H9 (cell line): Measurements from ENCODE around the gene C4orf46. TPM values are rescaled to one million over a fixed set of nuclear protein-coding genes. Genes with fewer than 3 reads are reported as not detected.

Experiments
- DNase-seq: peaks from one replicate; pipeline ENCODE4 v3.0.0-alpha.2; 2017
- H2AFZ ChIP-seq: one replicate; pipeline ENCODE4 v1.6.1; 2013; ENCODE audit warnings: mild to moderate bottlenecking, low read length, control low read depth, moderate library complexity
- H2AK5ac ChIP-seq: 2 replicates; pipeline ENCODE4 v1.6.1; 2013; ENCODE audit warnings: low read length, control low read depth, mixed read lengths; ENCODE audit not compliant: insufficient read length
- H2BK120ac ChIP-seq: one replicate; pipeline ENCODE4 v1.6.1; 2013; ENCODE audit warnings: low read depth, mild to moderate bottlenecking, low read length, control low read depth, inconsistent platforms; ENCODE audit not compliant: poor library complexity, severe bottlenecking
- H2BK12ac ChIP-seq: 2 replicates; pipeline ENCODE4 v1.6.1; 2013; ENCODE audit warnings: low read length, control low read depth, mixed read lengths, low read depth; ENCODE audit not compliant: insufficient read length
- H2BK15ac ChIP-seq: 2 replicates; pipeline ENCODE4 v1.6.1; 2013; ENCODE audit warnings: low read depth, low read length, control low read depth
- H2BK20ac ChIP-seq: one replicate; pipeline ENCODE4 v1.6.1; 2013; ENCODE audit warnings: low read depth, mild to moderate bottlenecking, low read length, control low read depth, inconsistent platforms; ENCODE audit not compliant: poor library complexity, severe bottlenecking
- H2BK5ac ChIP-seq: 2 replicates; pipeline ENCODE4 v1.6.1; 2013; ENCODE audit warnings: low read length, control low read depth, mixed read lengths; ENCODE audit not compliant: insufficient read length
- H3K14ac ChIP-seq: 2 replicates; pipeline ENCODE4 v1.6.1; 2013; ENCODE audit warnings: low read length, control low read depth; ENCODE audit not compliant: insufficient read depth
- H3K18ac ChIP-seq: 2 replicates; pipeline ENCODE4 v1.6.1; 2013; ENCODE audit warnings: low read depth, mild to moderate bottlenecking, mixed read lengths, low read length, control low read depth; ENCODE audit not compliant: insufficient read length
- H3K23ac ChIP-seq: 2 replicates; pipeline ENCODE4 v1.6.1; 2013; ENCODE audit warnings: low read length, control low read depth, mixed read lengths, low read depth; ENCODE audit not compliant: insufficient read length
- H3K23me2 ChIP-seq: 2 replicates; pipeline ENCODE4 v1.6.1; 2013; ENCODE audit warnings: low read depth, mild to moderate bottlenecking, mixed read lengths, low read length, control low read depth; ENCODE audit not compliant: insufficient read length, poor library complexity, severe bottlenecking
- H3K27ac ChIP-seq: 2 replicates; pipeline ENCODE4 v1.5.1; 2013; ENCODE audit warnings: low read length, control low read depth, mixed read lengths, low read depth; ENCODE audit not compliant: insufficient read length
- H3K27me3 ChIP-seq: 2 replicates; pipeline ENCODE4 v1.6.1; 2013; ENCODE audit warnings: low read length, control low read depth, inconsistent platforms; ENCODE audit not compliant: insufficient read depth
- H3K4ac ChIP-seq: 2 replicates; pipeline ENCODE4 v1.6.1; 2013; ENCODE audit warnings: low read depth, mild to moderate bottlenecking, control low read depth, inconsistent platforms, low read length, moderate library complexity
- H3K4me1 ChIP-seq: 2 replicates; pipeline ENCODE4 v1.6.1; 2013; ENCODE audit warnings: low read length, control low read depth, inconsistent platforms; ENCODE audit not compliant: insufficient read depth
- H3K4me2 ChIP-seq: 2 replicates; pipeline ENCODE4 v1.6.1; 2013; ENCODE audit warnings: low read length, control low read depth, mixed read lengths; ENCODE audit not compliant: insufficient read length, insufficient read depth
- H3K56ac ChIP-seq: 2 replicates; pipeline ENCODE4 v1.6.1; 2013; ENCODE audit warnings: low read depth, mild to moderate bottlenecking, mixed read lengths, low read length, control low read depth; ENCODE audit not compliant: insufficient read length
- H3K79me1 ChIP-seq: 2 replicates; pipeline ENCODE4 v1.6.1; 2013; ENCODE audit warnings: low read depth, mild to moderate bottlenecking, moderate library complexity, low read length, control low read depth, inconsistent platforms; ENCODE audit not compliant: insufficient read depth, poor library complexity, severe bottlenecking
- H3K79me2 ChIP-seq: 2 replicates; pipeline ENCODE4 v1.6.1; 2013; ENCODE audit warnings: low read length, control low read depth, inconsistent platforms; ENCODE audit not compliant: insufficient read depth
- H3K9ac ChIP-seq: 2 replicates; pipeline ENCODE4 v1.6.1; 2013; ENCODE audit warnings: low read length, control low read depth, mixed read lengths; ENCODE audit not compliant: insufficient read length; ENCODE audit errors: extremely low read depth
- H3K9me3 ChIP-seq: one replicate; pipeline ENCODE4 v1.6.1; 2013; ENCODE audit warnings: low read depth, low read length, inconsistent platforms; ENCODE audit not compliant: control insufficient read depth
- H3T11ph ChIP-seq: one replicate; pipeline ENCODE4 v1.6.1; 2013; ENCODE audit warnings: mild to moderate bottlenecking, low read length, control low read depth, inconsistent platforms
- H4K20me1 ChIP-seq: one replicate; pipeline ENCODE4 v1.6.1; 2013; ENCODE audit not compliant: control insufficient read depth, insufficient read length, insufficient read depth
- H4K5ac ChIP-seq: 2 replicates; pipeline ENCODE4 v1.6.1; 2013; ENCODE audit warnings: low read depth, mild to moderate bottlenecking, mixed read lengths, low read length, control low read depth; ENCODE audit not compliant: insufficient read length
- H4K8ac ChIP-seq: replicated peaks from 2 replicates; pipeline ENCODE4 v1.6.1; 2013; ENCODE audit warnings: low read length, control low read depth, mixed read lengths, low read depth; ENCODE audit not compliant: insufficient read length
- H4K91ac ChIP-seq: 2 replicates; pipeline ENCODE4 v1.6.1; 2013; ENCODE audit warnings: low read depth, mild to moderate bottlenecking, moderate library complexity, mixed read lengths, low read length, control low read depth; ENCODE audit not compliant: insufficient read length
- H3K27ac Mint-ChIP-seq, 3 experiments: 2 replicates in 2 of 3; 3 replicates in 1 of 3; pipeline ENCODE4 v1.8.0; 2020 to 2021; ENCODE audit warnings: mixed read lengths in 3 of 3, mild to moderate bottlenecking in 1 of 3, moderate library complexity in 1 of 3
- H3K27me3 Mint-ChIP-seq: 2 replicates; pipeline ENCODE4 v1.8.0; 2021; ENCODE audit warnings: low read depth, mild to moderate bottlenecking, moderate library complexity, mixed read lengths
- H3K36me3 Mint-ChIP-seq, 3 experiments: 2 replicates in 2 of 3; 3 replicates in 1 of 3; pipeline ENCODE4 v1.8.0; 2020 to 2021; ENCODE audit warnings: low read depth in 3 of 3, mixed read lengths in 3 of 3; ENCODE audit not compliant: insufficient read depth in 1 of 3
- H3K4me1 Mint-ChIP-seq, 2 experiments: 2 replicates each; pipeline ENCODE4 v1.8.0; 2020; ENCODE audit warnings: mixed read lengths in 2 of 2
- H3K4me3 Mint-ChIP-seq, 2 experiments: 2 replicates in 1 of 2; 3 replicates in 1 of 2; pipeline ENCODE4 v1.8.0; 2020 to 2021; ENCODE audit warnings: mild to moderate bottlenecking in 2 of 2, mixed read lengths in 2 of 2, moderate library complexity in 1 of 2
- H3K9me3 Mint-ChIP-seq, 2 experiments: 2 replicates in 1 of 2; 3 replicates in 1 of 2; pipeline ENCODE4 v1.8.0; 2020; ENCODE audit warnings: mild to moderate bottlenecking in 2 of 2, mixed read lengths in 2 of 2, moderate library complexity in 1 of 2
- total RNA-seq: library from RNA; stranded (reverse); gene quantifications from 2 replicates; pipeline ENCODE4 v1.2.1, GENCODE V29; 2021
- TF ChIP-seq, protein P1 (sequence below): fragments of 200-600 bp; sonication (generic); conservative IDR thresholded peaks from 3 replicates; pipeline ENCODE4 v1.8.0; 2021; ENCODE audit warnings: antibody characterized with exemption, mild to moderate bottlenecking

Gene C4orf46
- total RNA-seq, 1 experiment from 2014 or later = 19.6 TPM

DNA sequence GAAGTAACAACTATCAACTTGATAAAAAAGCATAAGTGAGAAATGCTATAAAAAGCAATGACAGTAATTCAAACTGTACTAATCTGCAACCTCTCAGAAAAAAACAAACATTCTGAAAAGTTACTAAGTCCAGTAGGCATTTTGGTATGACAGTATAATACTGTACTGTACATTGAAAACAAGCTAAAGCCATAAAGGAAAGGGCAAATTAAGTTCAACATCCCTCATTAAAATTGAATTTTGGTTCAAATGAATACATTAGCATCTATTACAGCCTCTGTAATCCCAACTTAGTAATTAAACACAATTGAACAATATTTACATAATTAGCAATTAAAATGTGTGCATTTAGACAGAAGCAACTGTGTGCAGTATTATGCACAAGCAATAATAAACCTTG, 53.7 kb downstream of the C4orf46 start:
- H2AK5ac ChIP-seq = no peak overlapping the region
- H3K4me1 ChIP-seq = no peaks in the 10 kb centered on the region
- no peaks in the 10 kb centered on the region for H3K9me3 Mint-ChIP-seq
- DNase-seq = no peak
- no peaks in the 10 kb centered on the region for H3K4me1 Mint-ChIP-seq
- no peak overlapping the region for H3K9ac ChIP-seq
- H3K23me2 ChIP-seq = no peaks in the 10 kb centered on the region
- H3K27me3 Mint-ChIP-seq = no peaks in the 10 kb centered on the region
- H3K56ac ChIP-seq = no peak overlapping the region
- H2BK120ac ChIP-seq = no peak overlapping the region
- no peak overlapping the region for H2BK20ac ChIP-seq
- no peaks in the 10 kb centered on the region for H3K79me2 ChIP-seq
- no peak overlapping the region for H4K8ac ChIP-seq
- H2AFZ ChIP-seq = no peak overlapping the region
- no peak overlapping the region for H3K18ac ChIP-seq
- no peak overlapping the region for H3K4ac ChIP-seq
- TF ChIP-seq, protein P1, sequence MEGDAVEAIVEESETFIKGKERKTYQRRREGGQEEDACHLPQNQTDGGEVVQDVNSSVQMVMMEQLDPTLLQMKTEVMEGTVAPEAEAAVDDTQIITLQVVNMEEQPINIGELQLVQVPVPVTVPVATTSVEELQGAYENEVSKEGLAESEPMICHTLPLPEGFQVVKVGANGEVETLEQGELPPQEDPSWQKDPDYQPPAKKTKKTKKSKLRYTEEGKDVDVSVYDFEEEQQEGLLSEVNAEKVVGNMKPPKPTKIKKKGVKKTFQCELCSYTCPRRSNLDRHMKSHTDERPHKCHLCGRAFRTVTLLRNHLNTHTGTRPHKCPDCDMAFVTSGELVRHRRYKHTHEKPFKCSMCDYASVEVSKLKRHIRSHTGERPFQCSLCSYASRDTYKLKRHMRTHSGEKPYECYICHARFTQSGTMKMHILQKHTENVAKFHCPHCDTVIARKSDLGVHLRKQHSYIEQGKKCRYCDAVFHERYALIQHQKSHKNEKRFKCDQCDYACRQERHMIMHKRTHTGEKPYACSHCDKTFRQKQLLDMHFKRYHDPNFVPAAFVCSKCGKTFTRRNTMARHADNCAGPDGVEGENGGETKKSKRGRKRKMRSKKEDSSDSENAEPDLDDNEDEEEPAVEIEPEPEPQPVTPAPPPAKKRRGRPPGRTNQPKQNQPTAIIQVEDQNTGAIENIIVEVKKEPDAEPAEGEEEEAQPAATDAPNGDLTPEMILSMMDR = no peak
- no peaks in the 10 kb centered on the region for H3K9me3 ChIP-seq
- no peak overlapping the region for H3T11ph ChIP-seq
- no peak overlapping the region for H3K27ac ChIP-seq
- H4K20me1 ChIP-seq = no peaks in the 10 kb centered on the region
- H3K36me3 Mint-ChIP-seq = no peaks in the 10 kb centered on the region
- no peak overlapping the region for H2BK12ac ChIP-seq
- H4K5ac ChIP-seq = no peak overlapping the region
- H2BK5ac ChIP-seq = no peak overlapping the region
- no peak overlapping the region for H3K4me3 Mint-ChIP-seq
- no peak overlapping the region for H3K4me2 ChIP-seq
- H3K79me1 ChIP-seq = no peaks in the 10 kb centered on the region
- no peak overlapping the region for H2BK15ac ChIP-seq
- no peak overlapping the region for H3K23ac ChIP-seq
- H3K14ac ChIP-seq = no peak overlapping the region
- H3K27ac Mint-ChIP-seq = no peak overlapping the region; a peak in 1 of 7 replicates
- H3K27me3 ChIP-seq = no peaks in the 10 kb centered on the region
- H4K91ac ChIP-seq = no peak overlapping the region

Other genes starting within 250 kb of the C4orf46 start
- gene RXFP1, start 150.0 kb downstream of the C4orf46 start, total RNA-seq = 0.15 and 0.17 TPM in 2 replicates
- 11.9 and 12.8 TPM in 2 replicates for gene ETFDH, start 409 bp upstream of the C4orf46 start, total RNA-seq
- gene PPID, start 51.5 kb upstream of the C4orf46 start, total RNA-seq = 50.2 and 53.5 TPM in 2 replicates
- 9.6 and 11.4 TPM in 2 replicates for gene FNIP2, start 97.1 kb upstream of the C4orf46 start, total RNA-seq